GM19239 (cell line): ENCODE data around the gene ADGB.
"Not testable (repeated sequence)": the region's sequence is repeated elsewhere in the genome, so short reads cannot be mapped to it uniquely, and the experiment has no call there.

Source experiments
- DNase-seq: peaks from one replicate; pipeline ENCODE4 v3.0.0; 2011; ENCODE audit warnings: low spot score; ENCODE audit not compliant: insufficient read length
- FAIRE-seq: peaks from 2 replicates; lab custom pipeline; 2011; peaks lifted over from hg19 to GRCh38; lab: Jason Lieb, UNC

The ADGB gene

GRCh38 chr6:146739696-146740095 is 140.9 kb downstream of the ADGB start:
- FAIRE-seq (no peak), DNase-seq (no peak)

- DNase-seq (no peak), FAIRE-seq (no peak)
Measured at GRCh38 chr6:146741609-146742008, 142.8 kb downstream of the ADGB start.

GRCh38 chr6:146753306-146753705 is 154.5 kb downstream of the ADGB start:
- no peak for DNase-seq
- FAIRE-seq, result no peak

GRCh38 chr6:146767632-146768031 is 168.9 kb downstream of the ADGB start:
- FAIRE-seq (no peak), DNase-seq (no peak)

- no peak for FAIRE-seq
- DNase-seq, result no peak
Measured at GRCh38 chr6:146768722-146769121, 169.9 kb downstream of the ADGB start.

- FAIRE-seq (no peak), DNase-seq (no peak)
Measured at GRCh38 chr6:146770275-146770964, 171.6 kb downstream of the ADGB start.

- FAIRE-seq (no peak), DNase-seq (no peak)
Measured at GRCh38 chr6:146770965-146771735, 172.4 kb downstream of the ADGB start.

GRCh38 chr6:146775220-146775619 is 176.4 kb downstream of the ADGB start:
- DNase-seq (no peak), FAIRE-seq (no peak)

GRCh38 chr6:146781836-146782235 is 183.1 kb downstream of the ADGB start:
- no peak for FAIRE-seq
- no peak for DNase-seq

- FAIRE-seq (peak; percentile 69), DNase-seq (no peak)
Measured at GRCh38 chr6:146785001-146785585, 186.3 kb downstream of the ADGB start.

GRCh38 chr6:146787876-146788508 is 189.2 kb downstream of the ADGB start:
- no peak for DNase-seq
- FAIRE-seq, result no peak

GRCh38 chr6:146790561-146791091 is 191.9 kb downstream of the ADGB start:
- FAIRE-seq (no peak), DNase-seq (no peak)

GRCh38 chr6:146791930-146792329 is 193.2 kb downstream of the ADGB start:
- DNase-seq (no peak), FAIRE-seq (no peak)

- not testable (repeated sequence) for FAIRE-seq, DNase-seq
Measured at GRCh38 chr6:146793218-146793617, 194.4 kb downstream of the ADGB start.

GRCh38 chr6:146795479-146796133 is 196.8 kb downstream of the ADGB start:
- no peak for DNase-seq
- FAIRE-seq, result no peak

- FAIRE-seq, DNase-seq: not testable (repeated sequence)
Measured at GRCh38 chr6:146803167-146803566, 204.4 kb downstream of the ADGB start.

GRCh38 chr6:146803601-146804000 is 204.8 kb downstream of the ADGB start:
- no peak for DNase-seq
- no peak for FAIRE-seq

- FAIRE-seq (no peak), DNase-seq (no peak)
Measured at GRCh38 chr6:146805546-146806325, 207.0 kb downstream of the ADGB start.

GRCh38 chr6:146809014-146809413 is 210.2 kb downstream of the ADGB start:
- FAIRE-seq, DNase-seq: not testable (repeated sequence)
